Left lung (tissue), 10 donors: ENCODE data around the gene TCP11. TPM values are rescaled to one million over a fixed set of nuclear protein-coding genes. Genes with fewer than 3 reads are reported as not detected.

ENCODE experiments used
- ATAC-seq: fragments of 200-7000 bp; cut with Tn5 transposase; one replicate; pipeline ENCODE4 v1.9.1; 2020; ENCODE audit warnings: moderate library complexity
- DNase-seq, 4 donors: peaks; one replicate each; pipeline ENCODE4 v3.0.0-alpha.2; 2013 to 2020
- H3K27ac ChIP-seq, 2 donors: fragments of 200-600 bp; sonication (generic) in 1 of 2; one replicate each; pipeline versions ENCODE4 v1.5.0 to v1.8.0; 2020 to 2021
- H3K27me3 ChIP-seq, 2 donors: fragments of 200-600 bp; sonication (generic) in 1 of 2; one replicate each; pipeline versions ENCODE4 v1.5.0 to v1.8.0; 2020 to 2021
- H3K36me3 ChIP-seq, 2 donors: fragments of 200-600 bp; sonication (generic) in 1 of 2; one replicate each; pipeline versions ENCODE4 v1.5.0 to v1.8.0; 2020 to 2021
- H3K4me1 ChIP-seq, 2 donors: fragments of 200-600 bp; one replicate each; pipeline ENCODE4 v1.8.0; 2021
- H3K4me3 ChIP-seq, 2 donors: fragments of 200-600 bp; sonication (generic) in 1 of 2; one replicate each; pipeline versions ENCODE4 v1.5.0 to v1.8.0; 2020 to 2021; ENCODE audit warnings: mild to moderate bottlenecking in 1 of 2
- H3K9me3 ChIP-seq, 2 donors: fragments of 200-600 bp; sonication (generic) in 1 of 2; one replicate each; pipeline versions ENCODE4 v1.5.0 to v1.8.0; 2020 to 2021
- CTCF ChIP-seq, 2 donors: fragments of 200-600 bp; sonication (generic) in 1 of 2; IDR thresholded peaks; one replicate each; pipeline versions ENCODE4 v1.5.0 to v1.8.0; 2021; ENCODE audit warnings: antibody characterized with exemption in 2 of 2
- intact Hi-C, 2 donors: fragments of 100-400 bp; cut with DNase I; formaldehyde crosslinking; loops; one replicate each; pipeline versions ENCODE4 v1.11.2 to v1.14.2; 2022
- polyA plus RNA-seq, 6 donors: library from polyadenylated mRNA; unstranded; fragments of 120-200 nt; gene quantifications; one replicate each; pipeline ENCODE4 v1.2.1, GENCODE V29; 2013; ENCODE audit not compliant: insufficient read length in 6 of 6
- total RNA-seq, 2 donors: library from RNA; stranded (reverse); fragmentation: NEBNext Ultra II Directional; extraction: Animal tissue kit (Norgen Biotek cat#: 25700); gene quantifications; one replicate each; pipeline ENCODE4 v1.2.1, GENCODE V29; 2021
- donor health status: DM: no; HTN: yes; CAD: no.
- donor health status: DM: no; HTN: no; CAD: no.

TCP11 gene
- total and polyA plus RNA-seq, 8 donors, result 0.35 to 1.6 (median 0.69) TPM; not detected in 1

GRCh38 chr6:35088281-35089215 lies 52.6 kb downstream of the TCP11 start:
- TF ChIP-seq CTCF (IDR thresholded peaks at IDR 0.05), result no peak
- H3K4me1 ChIP-seq, result peaks cover 0 to 7% of the 10 kb centered on the region in 2 donors
- H3K36me3 ChIP-seq, result peaks cover 0 to 78% of the 10 kb centered on the region in 2 donors
- DNase-seq (no peak), ATAC-seq (no peak)
- H3K27ac ChIP-seq, result no peak overlapping the region
- intact Hi-C loops, result no loop called here
- no peak overlapping the region for H3K4me3 ChIP-seq
- H3K27me3 ChIP-seq, result no peaks in the 10 kb centered on the region
- H3K9me3 ChIP-seq, result no peaks in the 10 kb centered on the region

- Histone ChIP-seq H3K27ac (no peak overlapping the region), H3K4me3 (no peak overlapping the region), H3K4me1 (peaks cover 0 to 7% of the 10 kb centered on the region in 2 donors), H3K36me3 (peaks cover 0 to 87% of the 10 kb centered on the region in 2 donors), H3K27me3 (no peaks in the 10 kb centered on the region), H3K9me3 (no peaks in the 10 kb centered on the region)
- ATAC-seq (no peak), DNase-seq (no peak)
- intact Hi-C loops, result no loop called here
- no peak for TF ChIP-seq CTCF (IDR thresholded peaks at IDR 0.05)
Observed at GRCh38 chr6:35087361-35088280, 53.5 kb downstream of the TCP11 start.

- no peak for TF ChIP-seq CTCF (IDR thresholded peaks at IDR 0.05)
- Histone ChIP-seq H3K36me3 (peaks cover 0 to 95% of the 10 kb centered on the region in 2 donors), H3K27ac (no peak overlapping the region), H3K9me3 (no peaks in the 10 kb centered on the region), H3K4me3 (no peak overlapping the region), H3K4me1 (peaks cover 0 to 3% of the 10 kb centered on the region in 2 donors), H3K27me3 (no peaks in the 10 kb centered on the region)
- intact Hi-C loops, result no loop called here
- ATAC-seq, result no peak
- DNase-seq, result no peak
Observed at GRCh38 chr6:35086636-35087360, 54.3 kb downstream of the TCP11 start.

- DNase-seq (no peak), ATAC-seq (no peak)
- no peak overlapping the region for H3K27ac ChIP-seq
- no peak overlapping the region for H3K4me3 ChIP-seq
- H3K4me1 ChIP-seq, result peaks cover 0 to 4% of the 10 kb centered on the region in 2 donors
- peaks cover 0 to 97% of the 10 kb centered on the region in 2 donors for H3K36me3 ChIP-seq
- no peak for TF ChIP-seq CTCF (IDR thresholded peaks at IDR 0.05)
- no peaks in the 10 kb centered on the region for H3K9me3 ChIP-seq
- H3K27me3 ChIP-seq, result no peaks in the 10 kb centered on the region
- intact Hi-C loops, result no loop called here
Observed at GRCh38 chr6:35086282-35086632, 54.9 kb downstream of the TCP11 start.
